SK-N-SH treated with all-trans-retinoic acid at 6 μM for 48 hours (cell line): ENCODE measurements around the gene SDK1.

Source experiments
- CSDC2 ChIP-seq: fragments of 250-450 bp; sonication (Bioruptor Pico); IDR thresholded peaks from 2 replicates; pipeline ENCODE4 v1.5.0; 2020; ENCODE audit warnings: mild to moderate bottlenecking, moderate library complexity
- ESRRG ChIP-seq: fragments of 250-450 bp; sonication (Bioruptor Pico); IDR thresholded peaks from 2 replicates; pipeline ENCODE4 v1.6.1; 2021; ENCODE audit warnings: mild to moderate bottlenecking
- ISL1 ChIP-seq: fragments of 250-450 bp; sonication (Bioruptor Pico); IDR thresholded peaks from 2 replicates; pipeline ENCODE4 v2.1.2; 2022; ENCODE audit warnings: mild to moderate bottlenecking, moderate library complexity
- PATZ1 ChIP-seq: fragments of 250-450 bp; sonication (Bioruptor Pico); IDR thresholded peaks from 2 replicates; pipeline ENCODE4 v1.8.0; 2020; ENCODE audit warnings: mild to moderate bottlenecking, moderate library complexity, borderline replicate concordance
- RARB ChIP-seq: fragments of 250-450 bp; sonication (Bioruptor Pico); IDR thresholded peaks from 2 replicates; pipeline ENCODE4 v1.8.0; 2021; ENCODE audit warnings: mild to moderate bottlenecking, moderate library complexity
- TCF4 ChIP-seq: fragments of 250-450 bp; sonication (Bioruptor Pico); IDR thresholded peaks from 2 replicates; pipeline ENCODE4 v1.8.0; 2021; ENCODE audit warnings: mild to moderate bottlenecking, moderate library complexity, borderline replicate concordance
- TOX ChIP-seq: fragments of 250-450 bp; sonication (Bioruptor Pico); IDR thresholded peaks from 2 replicates; pipeline ENCODE4 v1.8.0; 2021; ENCODE audit warnings: mild to moderate bottlenecking, moderate library complexity, borderline replicate concordance
- ZC3H10 ChIP-seq: fragments of 250-450 bp; sonication (Bioruptor Pico); IDR thresholded peaks from 2 replicates; pipeline ENCODE4 v1.5.1; 2021; ENCODE audit warnings: mild to moderate bottlenecking, moderate library complexity
- ZFP30 ChIP-seq: fragments of 450-650 bp; formaldehyde crosslinking; IDR thresholded peaks from 2 replicates; pipeline ENCODE4 v1.5.0; 2022; ENCODE audit warnings: mild to moderate bottlenecking, moderate library complexity
- ZNF565 ChIP-seq: fragments of 450-650 bp; formaldehyde crosslinking; conservative IDR thresholded peaks from 2 replicates; pipeline ENCODE4 v1.5.0; 2020; ENCODE audit warnings: low read depth, mild to moderate bottlenecking, moderate library complexity

- no peak for TF ChIP-seq PATZ1 (CRISPR knock-in tag)
- TF ChIP-seq CSDC2 = no peak
- no peak for TF ChIP-seq TCF4 (CRISPR knock-in tag)
- no peak for TF ChIP-seq RARB (CRISPR knock-in tag)
- TF ChIP-seq ESRRG (CRISPR knock-in tag) = no peak
- TF ChIP-seq TOX (CRISPR knock-in tag) = no peak
- no peak for TF ChIP-seq ZC3H10 (CRISPR knock-in tag)
- no peak for TF ChIP-seq ZNF565 (CRISPR knock-in tag)
- no peak for TF ChIP-seq ZFP30 (CRISPR knock-in tag)
- no peak for TF ChIP-seq ISL1
These were observed 948.2 kb downstream of the SDK1 start for GRCh38 chr7:4249241-4249640.
